ENCODE results near the gene CNRIP1.

CNRIP1 gene

DNA sequence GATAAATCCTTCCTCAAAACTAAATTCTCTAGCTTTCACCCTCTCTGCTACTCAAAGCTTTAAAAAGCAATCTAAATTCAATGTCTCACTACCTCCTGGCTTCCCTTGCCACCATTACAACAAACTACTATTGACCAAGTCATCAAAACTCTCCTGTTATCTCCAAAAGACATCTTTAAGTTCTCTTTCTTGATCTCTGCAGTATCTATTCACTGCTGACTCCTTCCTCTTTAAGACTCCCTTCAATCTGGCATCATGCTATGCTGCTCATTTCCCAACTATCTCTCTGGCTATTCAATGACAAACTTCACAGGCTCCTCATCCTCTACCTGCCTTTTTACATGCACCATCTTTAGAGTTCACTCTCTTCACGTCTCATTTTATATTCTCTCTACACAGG lies 73.4 kb downstream of the CNRIP1 start:
- H3K36me3 ChIP-seq (ENCODE audit: control insufficient read depth, insufficient read depth, low read length) = no peaks in the 10 kb centered on the region
- no peak overlapping the region for H3K27ac ChIP-seq (ENCODE audit: insufficient read depth, low read length, poor library complexity, severe bottlenecking)
- H3K4me1 ChIP-seq (ENCODE audit: control insufficient read depth, insufficient read depth, low read length, poor library complexity, severe bottlenecking) = peaks cover 46% of the 10 kb centered on the region

GRCh38 chr2:68245672-68246071 lies 74.1 kb downstream of the CNRIP1 start:
- Histone ChIP-seq H3K9me3 (ENCODE audit: control insufficient read depth, low read length) (no peaks in the 10 kb centered on the region), H3K27ac (ENCODE audit: insufficient read depth, low read length, poor library complexity, severe bottlenecking) (no peak overlapping the region), H3K4me1 (ENCODE audit: control insufficient read depth, insufficient read depth, low read length, poor library complexity, severe bottlenecking) (peaks cover 46% of the 10 kb centered on the region)

More for the DNA sequence above, 73.4 kb downstream of the CNRIP1 start:
- no peak for DNase-seq
- H3K9me3 ChIP-seq (ENCODE audit: control insufficient read depth, low read length) = no peaks in the 10 kb centered on the region
- no peaks in the 10 kb centered on the region for H3K27me3 ChIP-seq (replicated peaks; ENCODE audit: control insufficient read depth, insufficient read depth, low read length, poor library complexity, severe bottlenecking)
- no peak overlapping the region for H3K4me3 ChIP-seq (ENCODE audit: insufficient read depth, low read depth, low read length, poor library complexity, severe bottlenecking)

DNA sequence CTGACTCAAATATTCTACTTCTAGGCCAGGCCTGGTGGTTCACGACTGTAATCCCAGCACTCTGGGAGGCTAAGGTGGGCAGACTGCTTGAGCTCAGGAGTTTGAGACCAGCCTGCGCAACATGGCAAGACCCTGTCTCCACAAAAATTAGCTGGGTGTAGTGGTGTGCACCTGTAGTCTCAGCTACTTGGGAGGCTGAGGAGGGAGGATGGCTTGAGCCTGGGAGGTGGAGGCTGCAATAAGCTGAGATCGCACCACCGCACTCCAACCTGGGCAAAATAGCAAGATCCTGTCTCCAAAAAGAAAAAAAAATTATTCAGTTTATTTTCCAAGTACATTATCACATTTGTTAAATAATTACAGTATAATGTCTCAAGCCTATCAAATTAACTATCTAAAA lies 74.7 kb downstream of the CNRIP1 start:
- Histone ChIP-seq H3K27me3 (replicated peaks; ENCODE audit: control insufficient read depth, insufficient read depth, low read length, poor library complexity, severe bottlenecking) (no peaks in the 10 kb centered on the region), H3K36me3 (ENCODE audit: control insufficient read depth, insufficient read depth, low read length) (no peaks in the 10 kb centered on the region), H3K27ac (ENCODE audit: insufficient read depth, low read length, poor library complexity, severe bottlenecking) (no peak overlapping the region), H3K9me3 (ENCODE audit: control insufficient read depth, low read length) (no peaks in the 10 kb centered on the region), H3K4me1 (ENCODE audit: control insufficient read depth, insufficient read depth, low read length, poor library complexity, severe bottlenecking) (peaks cover 43% of the 10 kb centered on the region), H3K4me3 (ENCODE audit: insufficient read depth, low read depth, low read length, poor library complexity, severe bottlenecking) (no peak overlapping the region)
- no peak for DNase-seq

More at GRCh38 chr2:68245672-68246071, 74.1 kb downstream of the CNRIP1 start:
- Histone ChIP-seq H3K36me3 (ENCODE audit: control insufficient read depth, insufficient read depth, low read length) (no peaks in the 10 kb centered on the region), H3K4me3 (ENCODE audit: insufficient read depth, low read depth, low read length, poor library complexity, severe bottlenecking) (no peak overlapping the region), H3K27me3 (replicated peaks; ENCODE audit: control insufficient read depth, insufficient read depth, low read length, poor library complexity, severe bottlenecking) (no peaks in the 10 kb centered on the region)
- no peak for DNase-seq

GRCh38 chr2:68244456-68244855 lies 75.3 kb downstream of the CNRIP1 start:
- Histone ChIP-seq H3K36me3 (ENCODE audit: control insufficient read depth, insufficient read depth, low read length) (no peaks in the 10 kb centered on the region), H3K27me3 (replicated peaks; ENCODE audit: control insufficient read depth, insufficient read depth, low read length, poor library complexity, severe bottlenecking) (no peaks in the 10 kb centered on the region), H3K4me1 (ENCODE audit: control insufficient read depth, insufficient read depth, low read length, poor library complexity, severe bottlenecking) (peaks cover 37% of the 10 kb centered on the region)

More at GRCh38 chr2:68244456-68244855, 75.3 kb downstream of the CNRIP1 start:
- Histone ChIP-seq H3K9me3 (ENCODE audit: control insufficient read depth, low read length) (no peaks in the 10 kb centered on the region), H3K4me3 (ENCODE audit: insufficient read depth, low read depth, low read length, poor library complexity, severe bottlenecking) (no peak overlapping the region), H3K27ac (ENCODE audit: insufficient read depth, low read length, poor library complexity, severe bottlenecking) (no peak overlapping the region)
- DNase-seq = no peak
